BE2C (cell line): Measurements from ENCODE around the gene PTPRD.

ENCODE experiments used
- DNase-seq: peaks from one replicate; pipeline ENCODE4 v3.0.0-alpha.2; 2020
- H3K27me3 ChIP-seq: fragments of 250-450 bp; sonication (Bioruptor Pico); 2 replicates; pipeline ENCODE4 v1.5.1; 2020; ENCODE audit warnings: mild to moderate bottlenecking
- H3K36me3 ChIP-seq: fragments of 250-450 bp; sonication (Bioruptor Pico); 2 replicates; pipeline ENCODE4 v1.5.1; 2020; ENCODE audit warnings: mild to moderate bottlenecking
- H3K4me1 ChIP-seq: fragments of 250-450 bp; sonication (Bioruptor Pico); 2 replicates; pipeline ENCODE4 v1.5.1; 2020
- H3K4me3 ChIP-seq: 2 replicates; pipeline ENCODE4 v1.5.1; 2011; ENCODE audit warnings: low read depth, low read length
- H3K9me3 ChIP-seq: fragments of 250-450 bp; sonication (Bioruptor Pico); 2 replicates; pipeline ENCODE4 v1.5.1; 2020
- CTCF ChIP-seq: IDR thresholded peaks from 2 replicates; pipeline ENCODE4 v1.5.1; 2012; ENCODE audit warnings: mild to moderate bottlenecking, low read depth, low read length

Gene PTPRD

GRCh38 chr9:9874270-9874669 is 738.5 kb downstream of the PTPRD start:
- Histone ChIP-seq H3K4me3 (no peak overlapping the region), H3K9me3 (no peaks in the 10 kb centered on the region; the same call in none of the 2 replicates), H3K27me3 (no peaks in the 10 kb centered on the region), H3K4me1 (no peaks in the 10 kb centered on the region), H3K36me3 (no peaks in the 10 kb centered on the region)
- TF ChIP-seq CTCF = no peak
- DNase-seq = no peak

GRCh38 chr9:9862235-9862810 is 750.5 kb downstream of the PTPRD start:
- no peaks in the 10 kb centered on the region for H3K36me3 ChIP-seq
- no peaks in the 10 kb centered on the region for H3K27me3 ChIP-seq
- TF ChIP-seq CTCF = no peak
- H3K4me3 ChIP-seq = no peak overlapping the region
- no peak for DNase-seq
- no peaks in the 10 kb centered on the region for H3K9me3 ChIP-seq
- no peaks in the 10 kb centered on the region for H3K4me1 ChIP-seq

GRCh38 chr9:9855177-9856078 is 757.4 kb downstream of the PTPRD start:
- Histone ChIP-seq H3K4me3 (no peak overlapping the region), H3K36me3 (no peaks in the 10 kb centered on the region), H3K27me3 (no peaks in the 10 kb centered on the region), H3K9me3 (no peaks in the 10 kb centered on the region), H3K4me1 (no peaks in the 10 kb centered on the region)
- no peak for DNase-seq
- TF ChIP-seq CTCF = no peak

- Histone ChIP-seq H3K27me3 (no peaks in the 10 kb centered on the region), H3K9me3 (no peaks in the 10 kb centered on the region; the same call in 1 of the 2 replicates), H3K4me3 (no peak overlapping the region), H3K4me1 (no peaks in the 10 kb centered on the region), H3K36me3 (no peaks in the 10 kb centered on the region)
- no peak for TF ChIP-seq CTCF
- no peak for DNase-seq
These were observed 765.1 kb downstream of the PTPRD start for GRCh38 chr9:9847750-9848149.

GRCh38 chr9:9846557-9846956 is 766.2 kb downstream of the PTPRD start:
- no peak for TF ChIP-seq CTCF
- no peak for DNase-seq
- H3K4me3 ChIP-seq = no peak overlapping the region
- H3K36me3 ChIP-seq = no peaks in the 10 kb centered on the region
- H3K27me3 ChIP-seq = no peaks in the 10 kb centered on the region
- H3K4me1 ChIP-seq = no peaks in the 10 kb centered on the region
- no peaks in the 10 kb centered on the region; the same call in 1 of the 2 replicates for H3K9me3 ChIP-seq

- Histone ChIP-seq H3K4me3 (no peak overlapping the region), H3K9me3 (no peaks in the 10 kb centered on the region), H3K36me3 (no peaks in the 10 kb centered on the region), H3K4me1 (no peaks in the 10 kb centered on the region), H3K27me3 (no peaks in the 10 kb centered on the region)
- no peak for DNase-seq
- TF ChIP-seq CTCF = no peak
These were observed 792.4 kb downstream of the PTPRD start for GRCh38 chr9:9820436-9820835.
